Osteocyte (in vitro differentiated cells): ENCODE measurements around the gene HPSE2. TPM values are rescaled to one million over a fixed set of nuclear protein-coding genes. Genes with fewer than 3 reads are reported as not detected.

Source experiments
- DNase-seq: peaks from one replicate; pipeline ENCODE4 v3.0.0; 2021; ENCODE audit warnings: mixed read lengths; ENCODE audit not compliant: unreplicated experiment; ENCODE audit errors: extremely low spot score
- H3K27ac Mint-ChIP-seq: one replicate; pipeline ENCODE4 v1.8.0; 2021; ENCODE audit warnings: mild to moderate bottlenecking, mixed read lengths; ENCODE audit not compliant: unreplicated experiment
- H3K27me3 Mint-ChIP-seq: one replicate; pipeline ENCODE4 v1.8.0; 2021; ENCODE audit warnings: mixed read lengths; ENCODE audit not compliant: unreplicated experiment
- H3K36me3 Mint-ChIP-seq: one replicate; pipeline ENCODE4 v1.8.0; 2021; ENCODE audit warnings: mixed read lengths; ENCODE audit not compliant: unreplicated experiment
- H3K4me1 Mint-ChIP-seq: one replicate; pipeline ENCODE4 v1.8.0; 2021; ENCODE audit warnings: mixed read lengths; ENCODE audit not compliant: unreplicated experiment
- H3K4me3 Mint-ChIP-seq: one replicate; pipeline ENCODE4 v1.8.0; 2021; ENCODE audit warnings: mild to moderate bottlenecking, moderate library complexity, mixed read lengths; ENCODE audit not compliant: unreplicated experiment
- H3K9me3 Mint-ChIP-seq: one replicate; pipeline ENCODE4 v1.8.0; 2021; ENCODE audit warnings: mixed read lengths; ENCODE audit not compliant: unreplicated experiment
- total RNA-seq: library from RNA; stranded (reverse); gene quantifications from 2 replicates; pipeline ENCODE4 v1.2.1, GENCODE V29; 2021
- TF ChIP-seq, protein P1 (sequence below): fragments of 200-600 bp; sonication (generic); IDR thresholded peaks from 2 replicates; pipeline ENCODE4 v1.5.0; 2021; ENCODE audit warnings: antibody characterized with exemption, mild to moderate bottlenecking, moderate library complexity

The HPSE2 gene
- total RNA-seq, 1 donor from 2014 or later = not detected

- Mint-ChIP-seq H3K27ac (no peak overlapping the region), H3K36me3 (peaks cover 9% of the 10 kb centered on the region), H3K9me3 (no peaks in the 10 kb centered on the region), H3K27me3 (no peaks in the 10 kb centered on the region), H3K4me1 (peaks cover 22% of the 10 kb centered on the region), H3K4me3 (no peak overlapping the region)
- no peak for DNase-seq
- TF ChIP-seq, protein P1, sequence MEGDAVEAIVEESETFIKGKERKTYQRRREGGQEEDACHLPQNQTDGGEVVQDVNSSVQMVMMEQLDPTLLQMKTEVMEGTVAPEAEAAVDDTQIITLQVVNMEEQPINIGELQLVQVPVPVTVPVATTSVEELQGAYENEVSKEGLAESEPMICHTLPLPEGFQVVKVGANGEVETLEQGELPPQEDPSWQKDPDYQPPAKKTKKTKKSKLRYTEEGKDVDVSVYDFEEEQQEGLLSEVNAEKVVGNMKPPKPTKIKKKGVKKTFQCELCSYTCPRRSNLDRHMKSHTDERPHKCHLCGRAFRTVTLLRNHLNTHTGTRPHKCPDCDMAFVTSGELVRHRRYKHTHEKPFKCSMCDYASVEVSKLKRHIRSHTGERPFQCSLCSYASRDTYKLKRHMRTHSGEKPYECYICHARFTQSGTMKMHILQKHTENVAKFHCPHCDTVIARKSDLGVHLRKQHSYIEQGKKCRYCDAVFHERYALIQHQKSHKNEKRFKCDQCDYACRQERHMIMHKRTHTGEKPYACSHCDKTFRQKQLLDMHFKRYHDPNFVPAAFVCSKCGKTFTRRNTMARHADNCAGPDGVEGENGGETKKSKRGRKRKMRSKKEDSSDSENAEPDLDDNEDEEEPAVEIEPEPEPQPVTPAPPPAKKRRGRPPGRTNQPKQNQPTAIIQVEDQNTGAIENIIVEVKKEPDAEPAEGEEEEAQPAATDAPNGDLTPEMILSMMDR = no peak
Measured at GRCh38 chr10:98416606-98417388, 818.9 kb downstream of the HPSE2 start.

DNA sequence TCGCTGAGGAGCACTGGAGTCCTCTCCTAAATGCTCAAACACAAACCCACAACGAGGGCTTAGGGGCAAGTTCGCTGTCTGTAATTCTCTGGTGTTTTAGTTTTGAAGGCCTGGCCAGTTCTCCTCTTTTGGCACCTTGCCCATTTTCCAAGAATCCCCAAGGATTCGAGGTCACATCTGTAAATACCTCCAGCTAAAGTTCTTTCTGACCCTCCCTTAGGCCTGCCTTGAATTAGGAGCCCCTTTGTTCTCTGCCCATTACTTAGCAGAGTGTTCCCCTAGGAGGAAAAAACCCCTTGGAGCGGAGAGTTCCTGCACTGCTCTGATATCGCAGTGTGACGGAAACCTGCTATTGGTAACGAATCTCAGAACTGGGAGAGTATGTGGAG is 819.9 kb downstream of the HPSE2 start:
- TF ChIP-seq, protein P1 = no peak
- peaks cover 24% of the 10 kb centered on the region for H3K4me1 Mint-ChIP-seq
- H3K36me3 Mint-ChIP-seq = peaks cover 9% of the 10 kb centered on the region
- no peaks in the 10 kb centered on the region for H3K27me3 Mint-ChIP-seq
- H3K27ac Mint-ChIP-seq = peak overlapping the region; percentile 82
- no peaks in the 10 kb centered on the region for H3K9me3 Mint-ChIP-seq
- no peak overlapping the region for H3K4me3 Mint-ChIP-seq
- DNase-seq = no peak

GRCh38 chr10:98414932-98415730 is 820.5 kb downstream of the HPSE2 start, which contains the start of gene PYROXD2:
PYROXD2 (minus strand) TSS chr10:98415182; CDS start chr10:98415135, 47 bp downstream.
- peak within 1 kb of the TSS; percentile 82 for H3K27ac Mint-ChIP-seq
- H3K36me3 Mint-ChIP-seq = peaks cover 9% of the 10 kb centered on the region
- no peaks in the 10 kb centered on the region for H3K27me3 Mint-ChIP-seq
- DNase-seq = peak; percentile 93
- H3K4me1 Mint-ChIP-seq = peaks cover 24% of the 10 kb centered on the region
- TF ChIP-seq, protein P1 = no peak
- H3K9me3 Mint-ChIP-seq = no peaks in the 10 kb centered on the region
- H3K4me3 Mint-ChIP-seq = peak within 1 kb of the TSS; percentile 75

DNA sequence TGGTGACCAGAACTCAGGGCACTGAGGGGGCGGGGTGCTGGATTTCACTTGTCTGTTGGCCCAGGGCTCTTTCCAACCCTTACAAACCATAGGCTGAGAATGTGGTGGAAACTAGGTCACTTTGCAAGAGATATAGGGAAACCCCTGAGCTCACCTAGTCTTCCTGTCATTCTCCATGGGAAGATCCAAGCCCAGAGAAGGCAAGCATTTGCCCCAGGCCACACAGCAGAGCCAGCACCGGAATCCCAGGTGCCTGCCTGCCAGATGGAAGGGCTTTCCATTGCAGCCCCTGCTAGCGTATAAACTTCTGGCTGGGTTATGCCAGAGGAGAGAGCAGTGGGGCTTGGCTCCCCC is 821.1 kb downstream of the HPSE2 start:
- Mint-ChIP-seq H3K27me3 (no peaks in the 10 kb centered on the region), H3K4me1 (peaks cover 24% of the 10 kb centered on the region), H3K27ac (peak overlapping the region; percentile 80), H3K36me3 (peaks cover 6% of the 10 kb centered on the region), H3K9me3 (no peaks in the 10 kb centered on the region), H3K4me3 (peak overlapping the region; percentile 75)
- DNase-seq = no peak
- TF ChIP-seq, protein P1 = no peak

DNA sequence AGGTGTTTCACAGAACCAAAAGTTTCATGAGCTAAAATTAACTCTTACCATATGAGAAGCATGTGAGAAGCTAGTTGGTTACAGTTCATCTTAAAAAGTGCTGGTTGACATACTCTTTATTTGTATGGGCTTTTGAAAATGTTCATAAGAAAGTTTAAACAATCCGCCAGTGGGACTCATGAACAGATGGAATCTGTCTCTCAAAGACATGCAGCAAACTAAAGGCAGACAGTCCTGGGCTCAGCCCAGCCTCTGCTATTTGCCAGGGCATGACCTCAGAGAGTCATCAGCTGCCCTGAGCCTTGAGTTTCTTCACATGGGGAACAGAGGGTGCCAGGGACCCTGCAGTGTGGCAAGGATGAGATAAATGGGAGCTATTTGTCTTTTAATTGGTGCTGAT is 823.9 kb downstream of the HPSE2 start:
- Mint-ChIP-seq H3K27ac (no peak overlapping the region), H3K4me1 (peaks cover 24% of the 10 kb centered on the region)

More for the DNA sequence above, 823.9 kb downstream of the HPSE2 start:
- TF ChIP-seq, protein P1 = no peak
- no peaks in the 10 kb centered on the region for H3K9me3 Mint-ChIP-seq
- H3K36me3 Mint-ChIP-seq = no peaks in the 10 kb centered on the region
- no peaks in the 10 kb centered on the region for H3K27me3 Mint-ChIP-seq
- DNase-seq = no peak
- H3K4me3 Mint-ChIP-seq = no peak overlapping the region
